Stimulated activated CD4-positive, alpha-beta T cell treated with anti-CD3 and anti-CD28 coated beads, Interleukin-4, amount 100 ng/mL, for 48 hours (primary cell): Measurements from ENCODE around the gene TUNAR.

ENCODE experiments used
- DNase-seq, 2 donors: peaks; one replicate each; pipeline ENCODE4 v3.0.0-alpha.2; 2020; ENCODE audit warnings: low read depth in 2 of 2

The TUNAR gene

GRCh38 chr14:95876761-95877538 lies at the start of gene TUNAR:
Gene TUNAR, plus strand, starts transcription at chr14:95876832.
- no peak for DNase-seq

GRCh38 chr14:95828649-95829265 lies 47.9 kb upstream of the TUNAR start:
- DNase-seq = no peak

- DNase-seq = no peak
Measured at GRCh38 chr14:95829321-95829720, 47.3 kb upstream of the TUNAR start.

GRCh38 chr14:95830386-95830785 lies 46.2 kb upstream of the TUNAR start:
- DNase-seq = no peak

- DNase-seq = no peak
Measured at GRCh38 chr14:95831041-95831440, 45.6 kb upstream of the TUNAR start.

- no peak for DNase-seq
Measured at GRCh38 chr14:95831468-95831867, 45.2 kb upstream of the TUNAR start.

- DNase-seq = no peak
Measured at GRCh38 chr14:95832012-95832411, 44.6 kb upstream of the TUNAR start.

- DNase-seq = no peak
Measured at GRCh38 chr14:95833429-95833828, 43.2 kb upstream of the TUNAR start.

- DNase-seq = no peak
Measured at GRCh38 chr14:95834496-95834895, 42.1 kb upstream of the TUNAR start.

GRCh38 chr14:95835121-95835730 lies 41.4 kb upstream of the TUNAR start:
- peak in 1 of 2 donors; percentile 5 for DNase-seq

GRCh38 chr14:95838862-95839261 lies 37.8 kb upstream of the TUNAR start:
- DNase-seq = no peak

GRCh38 chr14:95840094-95840700 lies 36.4 kb upstream of the TUNAR start:
- no peak for DNase-seq

- DNase-seq = no peak
Measured at GRCh38 chr14:95841668-95842067, 35.0 kb upstream of the TUNAR start.

GRCh38 chr14:95849761-95850160 lies 26.9 kb upstream of the TUNAR start:
- DNase-seq = no peak

- DNase-seq = no peak
Measured at GRCh38 chr14:95850429-95850828, 26.2 kb upstream of the TUNAR start.

- no peak for DNase-seq
Measured at GRCh38 chr14:95855606-95856005, 21.0 kb upstream of the TUNAR start.

GRCh38 chr14:95857275-95857674 lies 19.4 kb upstream of the TUNAR start:
- no peak for DNase-seq

GRCh38 chr14:95858893-95859292 lies 17.7 kb upstream of the TUNAR start:
- no peak for DNase-seq

GRCh38 chr14:95862243-95862642 lies 14.4 kb upstream of the TUNAR start:
- DNase-seq = no peak

- no peak for DNase-seq
Measured at GRCh38 chr14:95863295-95863694, 13.3 kb upstream of the TUNAR start.

GRCh38 chr14:95869776-95870175 lies 6.9 kb upstream of the TUNAR start:
- DNase-seq = no peak

GRCh38 chr14:95870772-95871171 lies 5.9 kb upstream of the TUNAR start:
- DNase-seq = no peak

- DNase-seq = no peak
Measured at GRCh38 chr14:95871531-95871930, 5.1 kb upstream of the TUNAR start.
